ENCODE data around the gene DAB2IP. TPM values are rescaled to one million over a fixed set of nuclear protein-coding genes. Genes with fewer than 3 reads are reported as not detected.

Gene DAB2IP
- total RNA-seq, 1 experiment from 2014 or later: 31.0 TPM

- Histone ChIP-seq H4K20me1 (ENCODE audit: insufficient read depth) (no peaks in the 10 kb centered on the region), H3K27ac (ENCODE audit: low read depth, low read length) (no peak overlapping the region), H3K9ac (ENCODE audit: low read length) (no peak overlapping the region), H3K27me3 (ENCODE audit: insufficient read depth, low read length) (no peaks in the 10 kb centered on the region), H3K79me2 (ENCODE audit: insufficient read depth, low read length) (no peaks in the 10 kb centered on the region), H3K4me3 (replicated peaks in 1 of 2; ENCODE audit: low read depth in 1 of 2, low read length in 2 of 2) (no peak overlapping the region), H3K9me3 (ENCODE audit: control insufficient read depth in 1 of 2, insufficient read depth in 1 of 2, low read depth in 1 of 2, low read length in 2 of 2) (no peaks in the 10 kb centered on the region), H3K4me1 (ENCODE audit: control insufficient read depth in 1 of 2, insufficient read depth in 2 of 2, low read length in 2 of 2) (peaks cover 0 to 10% of the 10 kb centered on the region in 2 experiments; a peak in 2 of 4 replicates), H3K9me2 (ENCODE audit: insufficient read depth) (no peaks in the 10 kb centered on the region), H3K4me2 (ENCODE audit: low read length) (no peak overlapping the region), H3K36me3 (ENCODE audit: control insufficient read depth in 1 of 2, insufficient read depth in 2 of 2, low read length in 2 of 2) (no peaks in the 10 kb centered on the region), H2AFZ (ENCODE audit: low read depth, low read length, poor library complexity, severe bottlenecking) (no peak overlapping the region)
- no TSS peak for BruUV-seq (replicated peaks)
- DNase-seq (ENCODE audit: low read depth, low spot score) (no peak), ATAC-seq (no peak)
- intact Hi-C loops (cut with micrococcal nuclease): no loop called here
- ChIA-PET CTCF (no interaction called here), RAD21 (ENCODE audit: low non-redundant PET in 1 of 2, low total read pairs in 2 of 2, uncharacterized antibody in 2 of 2, unreplicated experiment in 2 of 2) (no interaction called here), POLR2A (no interaction called here)
- TF ChIP-seq FOSL1 (IDR thresholded peaks at IDR 0.05; ENCODE audit: low read depth) (no peak), ZFX (IDR thresholded peaks at IDR 0.05) (no peak)
These were observed 176.0 kb downstream of the DAB2IP start for GRCh38 chr9:121827251-121827967.

GRCh38 chr9:121830441-121831140 lies 179.2 kb downstream of the DAB2IP start:
- H3K36me3 ChIP-seq (ENCODE audit: control insufficient read depth in 1 of 2, insufficient read depth in 2 of 2, low read length in 2 of 2): no peaks in the 10 kb centered on the region
- intact Hi-C loops (cut with micrococcal nuclease): no loop called here
- H3K4me2 ChIP-seq (ENCODE audit: low read length): no peak overlapping the region
- no peak for ATAC-seq
- H2AFZ ChIP-seq (ENCODE audit: low read depth, low read length, poor library complexity, severe bottlenecking): no peak overlapping the region
- TF ChIP-seq EZH2 (IDR thresholded peaks at IDR 0.05): no peak
- TF ChIP-seq ZFX (IDR thresholded peaks at IDR 0.05): no peak
- TF ChIP-seq EGR1 (IDR thresholded peaks at IDR 0.05; ENCODE audit: low read depth): no peak
- no peak for TF ChIP-seq ZBTB33 (IDR thresholded peaks at IDR 0.05; ENCODE audit: extremely low read depth, insufficient replicate concordance, low read length)
- TF ChIP-seq CBX3 (IDR thresholded peaks at IDR 0.05; ENCODE audit: low read depth): no peak
- TF ChIP-seq RAD21 (IDR thresholded peaks at IDR 0.05; ENCODE audit: low read depth): no peak
- TF ChIP-seq SRF (IDR thresholded peaks at IDR 0.05; ENCODE audit: low read depth): no peak
- no peak for TF ChIP-seq SIN3A (IDR thresholded peaks at IDR 0.05; ENCODE audit: low read depth)
- no peak for DNase-seq (ENCODE audit: low read depth, low spot score)
- H3K4me1 ChIP-seq (ENCODE audit: control insufficient read depth in 1 of 2, insufficient read depth in 2 of 2, low read length in 2 of 2): no peaks in the 10 kb centered on the region
- H3K27ac ChIP-seq (ENCODE audit: low read depth, low read length): no peak overlapping the region
- no TSS peak for BruUV-seq (replicated peaks)
- POLR2A ChIA-PET: no interaction called here
- CTCF ChIA-PET: no interaction called here
- H3K4me3 ChIP-seq (replicated peaks in 1 of 2; ENCODE audit: low read depth in 1 of 2, low read length in 2 of 2): no peak overlapping the region
- H4K20me1 ChIP-seq (ENCODE audit: insufficient read depth): no peaks in the 10 kb centered on the region
- RAD21 ChIA-PET (ENCODE audit: low non-redundant PET in 1 of 2, low total read pairs in 2 of 2, uncharacterized antibody in 2 of 2, unreplicated experiment in 2 of 2): no interaction called here
- no peaks in the 10 kb centered on the region for H3K27me3 ChIP-seq (ENCODE audit: insufficient read depth, low read length)
- no peaks in the 10 kb centered on the region for H3K9me3 ChIP-seq (ENCODE audit: control insufficient read depth in 1 of 2, insufficient read depth in 1 of 2, low read depth in 1 of 2, low read length in 2 of 2)
- no peaks in the 10 kb centered on the region for H3K9me2 ChIP-seq (ENCODE audit: insufficient read depth)
- no peak overlapping the region for H3K9ac ChIP-seq (ENCODE audit: low read length)
- no peaks in the 10 kb centered on the region for H3K79me2 ChIP-seq (ENCODE audit: insufficient read depth, low read length)

Measured in HCT116 (cell line).